ENCODE measurements around the gene CSTF1.
"Not testable (repeated sequence)": the region's sequence is repeated elsewhere in the genome, so short reads cannot be mapped to it uniquely, and the experiment has no call there.

Gene CSTF1

GRCh38 chr20:56383334-56383733, 9.1 kb upstream of the CSTF1 start:
- H3K9ac ChIP-seq, result no peak overlapping the region
- no peak overlapping the region for H3K27ac ChIP-seq
- H3K4me2 ChIP-seq, result no peak overlapping the region
- no peak overlapping the region for H3K4me3 ChIP-seq
- no peaks in the 10 kb centered on the region for H3K27me3 ChIP-seq
- H3K9me3 ChIP-seq, result no peaks in the 10 kb centered on the region
- H3K4me1 ChIP-seq, result no peaks in the 10 kb centered on the region
- TF ChIP-seq Cebpa-rat (IDR thresholded peaks at IDR 0.05), result no peak
- H3K36me3 ChIP-seq, result peaks cover 98% of the 10 kb centered on the region
- peaks cover 49% of the 10 kb centered on the region for H4K20me1 ChIP-seq

DNA sequence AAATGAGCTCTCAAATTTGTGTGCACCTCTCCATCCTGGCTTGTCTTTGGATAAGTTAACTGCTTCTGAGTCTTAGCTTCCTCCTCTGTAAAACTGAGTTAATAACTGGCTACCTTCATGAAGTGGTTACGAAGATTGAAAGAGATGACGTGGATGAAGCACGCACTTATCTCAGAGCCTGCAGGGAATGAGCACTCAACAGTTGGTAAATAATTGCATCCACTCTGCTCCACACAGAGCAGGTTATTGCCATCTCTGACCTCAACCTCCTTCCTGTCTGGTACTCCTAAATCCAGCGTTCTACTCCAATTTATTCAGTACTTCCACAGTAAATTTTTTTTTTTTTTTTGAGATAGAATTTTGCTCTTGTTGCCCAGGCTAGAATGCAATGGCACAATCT, 7.3 kb upstream of the CSTF1 start:
- Histone ChIP-seq H3K4me3 (no peak overlapping the region), H3K9me3 (no peaks in the 10 kb centered on the region), H3K4me1 (peaks cover 10% of the 10 kb centered on the region), H4K20me1 (peaks cover 47% of the 10 kb centered on the region), H3K36me3 (peaks cover 98% of the 10 kb centered on the region), H3K9ac (no peak overlapping the region), H3K27me3 (no peaks in the 10 kb centered on the region), H3K27ac (no peak overlapping the region), H3K4me2 (no peak overlapping the region)
- no peak for TF ChIP-seq Cebpa-rat (IDR thresholded peaks at IDR 0.05)

- TF ChIP-seq Cebpa-rat (IDR thresholded peaks at IDR 0.05), result no peak
- H3K27ac ChIP-seq, result no peak overlapping the region
- H3K9ac ChIP-seq, result no peak overlapping the region
- H3K9me3 ChIP-seq, result no peaks in the 10 kb centered on the region
- peaks cover 47% of the 10 kb centered on the region for H4K20me1 ChIP-seq
- peaks cover 21% of the 10 kb centered on the region for H3K4me1 ChIP-seq
- no peak overlapping the region for H3K4me3 ChIP-seq
- H3K4me2 ChIP-seq, result no peak overlapping the region
- no peaks in the 10 kb centered on the region for H3K27me3 ChIP-seq
- peaks cover 90% of the 10 kb centered on the region for H3K36me3 ChIP-seq
These were observed 6.2 kb upstream of the CSTF1 start for GRCh38 chr20:56386219-56386618.

DNA sequence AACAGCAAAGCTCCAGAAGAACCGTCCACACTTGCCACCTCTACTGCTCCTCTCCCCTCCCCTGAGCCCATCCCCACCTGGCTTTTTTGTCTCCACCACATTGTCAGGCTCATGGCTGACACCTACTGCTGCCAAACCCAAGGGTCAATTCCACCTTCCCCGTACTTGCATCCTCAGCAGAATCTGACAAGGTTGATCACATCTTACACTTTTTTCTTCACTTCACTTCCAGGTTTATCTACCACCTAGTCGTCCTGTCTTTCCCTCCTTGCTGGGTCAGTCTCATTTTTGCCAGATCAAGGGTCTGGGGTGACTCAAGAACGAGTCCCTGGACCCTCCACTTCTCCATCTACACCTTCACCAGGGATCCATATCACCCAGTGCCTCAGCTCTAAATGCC, 3.6 kb upstream of the CSTF1 start:
- Histone ChIP-seq H3K27ac (no peak overlapping the region), H3K27me3 (no peaks in the 10 kb centered on the region), H3K4me3 (no peak overlapping the region), H3K36me3 (peaks cover 64% of the 10 kb centered on the region), H3K4me1 (peaks cover 33% of the 10 kb centered on the region), H4K20me1 (peaks cover 23% of the 10 kb centered on the region), H3K4me2 (no peak overlapping the region), H3K9ac (no peak overlapping the region), H3K9me3 (no peaks in the 10 kb centered on the region)
- TF ChIP-seq Cebpa-rat (IDR thresholded peaks at IDR 0.05), result no peak

- H3K36me3 ChIP-seq, result peaks cover 57% of the 10 kb centered on the region
- H3K4me2 ChIP-seq, result peak overlapping the region; percentile 88; the same call in 1 of the 2 replicates
- H3K4me1 ChIP-seq, result peaks cover 39% of the 10 kb centered on the region
- no peaks in the 10 kb centered on the region for H3K9me3 ChIP-seq
- no peaks in the 10 kb centered on the region for H3K27me3 ChIP-seq
- no peak for TF ChIP-seq Cebpa-rat (IDR thresholded peaks at IDR 0.05)
- peaks cover 16% of the 10 kb centered on the region for H4K20me1 ChIP-seq
- no peak overlapping the region for H3K9ac ChIP-seq
- no peak overlapping the region for H3K4me3 ChIP-seq
- no peak overlapping the region for H3K27ac ChIP-seq
These were observed 2.6 kb upstream of the CSTF1 start for GRCh38 chr20:56389807-56390206.

- not testable (repeated sequence) for H3K9me3 ChIP-seq, H3K27ac ChIP-seq, H3K4me3 ChIP-seq, H3K27me3 ChIP-seq
- Histone ChIP-seq H3K36me3 (peaks cover 57% of the 10 kb centered on the region), H3K4me2 (peak overlapping the region; percentile 88), H4K20me1 (peaks cover 16% of the 10 kb centered on the region), H3K4me1 (peaks cover 39% of the 10 kb centered on the region), H3K9ac (peak overlapping the region; percentile 82)
These were observed 2.0 kb upstream of the CSTF1 start for GRCh38 chr20:56390396-56390795.

- peaks cover 57% of the 10 kb centered on the region for H3K36me3 ChIP-seq
- H4K20me1 ChIP-seq, result peaks cover 12% of the 10 kb centered on the region
- H3K4me2 ChIP-seq, result peak overlapping the region; percentile 88
- peaks cover 39% of the 10 kb centered on the region for H3K4me1 ChIP-seq
- H3K9me3 ChIP-seq, result no peaks in the 10 kb centered on the region
- peak overlapping the region; percentile 82 for H3K9ac ChIP-seq
- peak overlapping the region; percentile 81 for H3K4me3 ChIP-seq
- H3K27me3 ChIP-seq, result no peaks in the 10 kb centered on the region
- peak overlapping the region; percentile 84 for H3K27ac ChIP-seq
- no peak for TF ChIP-seq Cebpa-rat (IDR thresholded peaks at IDR 0.05)
These were observed 1.4 kb upstream of the CSTF1 start for GRCh38 chr20:56391037-56391436.

- H3K4me2 ChIP-seq, result peak overlapping the region; percentile 88
- TF ChIP-seq Cebpa-rat (IDR thresholded peaks at IDR 0.05), result no peak
- no peaks in the 10 kb centered on the region for H3K9me3 ChIP-seq
- no peaks in the 10 kb centered on the region for H3K27me3 ChIP-seq
- H3K4me1 ChIP-seq, result peaks cover 39% of the 10 kb centered on the region
- peak overlapping the region; percentile 81 for H3K4me3 ChIP-seq
- peak overlapping the region; percentile 84 for H3K27ac ChIP-seq
- peaks cover 55% of the 10 kb centered on the region for H3K36me3 ChIP-seq
- peaks cover 11% of the 10 kb centered on the region; the same call in 1 of the 2 replicates for H4K20me1 ChIP-seq
- H3K9ac ChIP-seq, result peak overlapping the region; percentile 82
These were observed 781 bp upstream of the CSTF1 start for GRCh38 chr20:56391596-56392131.

- H3K4me1 ChIP-seq, result peaks cover 39% of the 10 kb centered on the region
- H3K4me2 ChIP-seq, result peak overlapping the region; percentile 78
- no peaks in the 10 kb centered on the region for H3K9me3 ChIP-seq
- H4K20me1 ChIP-seq, result peaks cover 18% of the 10 kb centered on the region
- H3K27me3 ChIP-seq, result no peaks in the 10 kb centered on the region
- TF ChIP-seq Cebpa-rat (IDR thresholded peaks at IDR 0.05), result no peak
- peak overlapping the region; percentile 84 for H3K27ac ChIP-seq
- H3K4me3 ChIP-seq, result peak overlapping the region; percentile 81
- H3K9ac ChIP-seq, result peak overlapping the region; percentile 82
- H3K36me3 ChIP-seq, result peaks cover 56% of the 10 kb centered on the region
These were observed 537 bp downstream of the CSTF1 start for GRCh38 chr20:56392881-56393482.

DNA sequence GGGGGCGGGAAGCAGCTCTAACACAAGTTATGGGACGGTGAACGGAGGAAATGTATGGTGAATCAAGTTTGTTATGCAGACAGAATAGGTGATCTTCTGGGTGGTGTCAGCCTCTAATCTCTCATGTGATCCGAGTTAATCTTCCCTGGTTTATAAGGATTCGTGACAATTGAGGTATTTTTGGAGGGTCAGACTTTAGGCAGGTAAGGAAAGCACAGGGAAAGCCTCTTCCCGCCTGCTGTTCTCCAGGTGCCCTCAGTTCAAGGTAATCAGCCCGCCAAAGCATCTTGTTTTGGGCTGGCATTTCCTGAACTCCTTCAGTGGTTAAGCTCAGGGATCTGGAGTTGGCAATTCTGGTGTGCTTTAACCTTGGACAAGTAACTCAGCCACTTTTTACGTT, 1.2 kb downstream of the CSTF1 start:
- Histone ChIP-seq H3K27me3 (no peaks in the 10 kb centered on the region), H3K27ac (no peak overlapping the region)

More for the DNA sequence above, 1.2 kb downstream of the CSTF1 start:
- H4K20me1 ChIP-seq, result peaks cover 23% of the 10 kb centered on the region
- peaks cover 39% of the 10 kb centered on the region for H3K4me1 ChIP-seq
- peak overlapping the region; percentile 82; the same call in 1 of the 2 replicates for H3K9ac ChIP-seq
- no peak for TF ChIP-seq Cebpa-rat (IDR thresholded peaks at IDR 0.05)
- peaks cover 56% of the 10 kb centered on the region for H3K36me3 ChIP-seq
- no peaks in the 10 kb centered on the region for H3K9me3 ChIP-seq
- peak overlapping the region; percentile 81 for H3K4me3 ChIP-seq
- H3K4me2 ChIP-seq, result peak overlapping the region; percentile 78
